Measurements from ENCODE around the gene KCNK18. TPM values are rescaled to one million over a fixed set of nuclear protein-coding genes. Genes with fewer than 3 reads are reported as not detected.

KCNK18 gene
- total RNA-seq, 6 experiments from 2014 or later, result not detected

- intact Hi-C loops (cut with DNase I), result no loop called here
- Histone ChIP-seq H3K27me3 (no peaks in the 10 kb centered on the region), H3K27ac (no peak overlapping the region), H3K9me3 (no peaks in the 10 kb centered on the region), H3K4me1 (no peaks in the 10 kb centered on the region), H3K36me3 (no peaks in the 10 kb centered on the region), H3K4me3 (no peak overlapping the region)
- ATAC-seq, result no peak
- DNase-seq, result no peak
- WGBS (ENCODE audit: insufficient coverage, low coverage, low lambda C conversion rate, missing lambda C conversion rate), result 17% methylated on average over 2 of the region's 3 CpGs
- TF ChIP-seq CTCF (IDR thresholded peaks at IDR 0.05) (no peak), POLR2A (IDR thresholded peaks at IDR 0.05) (no peak)
Observed at GRCh38 chr10:117259279-117259678, 62.0 kb downstream of the KCNK18 start.

Small RNA genes within 50 kb of the gene (microRNA-seq; reads per million reads assigned to microRNA genes)
- gene MIR3663, result 0 reads per million in 2 donors

Small RNA genes within 50 kb of the gene (small RNA-seq; reads per million reads assigned to genes)
- 0 to 0.13 reads per million in 2 experiments for gene MIR3663

Other genes with a start within 250 kb of the KCNK18 start
- 10 to 100 TPM; 28.5 to 42.9 (median 31.7) TPM for gene SHTN1, start 192.3 kb upstream of the KCNK18 start, total RNA-seq
- gene VAX1, start 59.2 kb upstream of the KCNK18 start, total RNA-seq, result not detected
- gene SLC18A2, start 43.6 kb downstream of the KCNK18 start, total RNA-seq, result 1 to 10 TPM in 1 of 6 experiments, under 1 TPM in 5; 0.04 to 1.1 (median 0.20) TPM
- 10 to 100 TPM; 33.5 to 59.7 (median 46.4) TPM for gene PDZD8, start 178.0 kb downstream of the KCNK18 start, total RNA-seq

Data from right lobe of liver (tissue), 6 donors.